NCI-H2227 (cell line): ENCODE results near the gene PTPA.
"Not testable (repeated sequence)": the region's sequence is repeated elsewhere in the genome, so short reads cannot be mapped to it uniquely, and the experiment has no call there.

Experiments used
- DNase-seq: peaks from one replicate; lab custom pipeline; 2025; ENCODE audit not compliant: unreplicated experiment; lab: John Stamatoyannopoulos, UW

Gene PTPA

DNA sequence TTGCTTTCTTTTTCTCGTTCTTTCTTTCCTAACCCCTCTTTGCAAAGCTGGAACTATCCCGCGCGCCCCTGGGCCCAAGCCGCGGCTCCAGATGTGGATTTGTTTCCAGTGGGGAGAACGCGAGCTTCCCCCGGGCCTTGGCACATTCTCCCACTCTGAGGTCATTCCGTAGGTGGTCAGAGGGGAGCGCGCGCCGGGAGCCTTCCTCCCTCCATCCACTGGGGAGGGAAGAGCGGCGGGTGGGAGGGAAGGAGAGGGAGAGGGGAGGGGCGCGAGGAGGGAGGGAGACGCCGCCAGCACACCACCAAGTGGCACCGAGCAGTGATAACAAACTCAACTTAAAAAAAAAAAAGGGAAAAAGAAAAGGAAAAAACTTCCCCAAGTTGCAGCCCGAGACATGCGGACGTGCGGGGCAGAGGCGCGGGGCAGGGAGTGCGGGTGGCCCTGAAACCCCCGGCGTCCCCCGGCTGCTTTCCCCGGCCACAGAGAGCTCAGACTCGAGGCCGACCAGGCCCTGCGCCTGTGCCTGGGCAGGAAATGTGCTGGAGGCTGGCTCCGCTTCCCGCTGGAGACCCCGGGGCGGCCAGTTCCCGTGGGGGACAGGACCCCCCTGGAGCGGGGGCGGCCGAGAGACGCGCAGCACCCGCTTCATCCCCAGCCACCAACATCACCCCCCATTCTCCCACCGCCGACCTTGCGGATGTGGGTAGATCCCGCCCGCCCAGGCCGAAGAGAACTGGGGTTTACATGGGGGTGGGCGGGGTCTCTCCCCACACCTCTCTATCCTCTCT, 63.7 kb downstream of the PTPA start:
- DNase-seq: peak; percentile 46

DNA sequence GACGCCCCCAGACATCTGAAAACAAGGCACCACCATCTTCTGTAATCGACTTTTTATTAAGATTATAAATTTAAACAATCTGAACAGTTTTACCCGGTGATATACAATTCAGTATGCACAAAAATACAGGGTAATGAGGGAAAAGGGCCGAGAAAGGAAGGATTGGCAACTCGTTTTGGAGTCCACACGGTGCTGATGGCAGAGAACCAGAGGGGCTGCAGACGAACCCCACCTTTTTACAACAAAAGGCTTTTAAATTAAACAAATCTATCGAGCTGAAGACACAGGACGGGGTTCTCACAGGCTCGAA, 64.3 kb downstream of the PTPA start:
- no peak for DNase-seq

DNA sequence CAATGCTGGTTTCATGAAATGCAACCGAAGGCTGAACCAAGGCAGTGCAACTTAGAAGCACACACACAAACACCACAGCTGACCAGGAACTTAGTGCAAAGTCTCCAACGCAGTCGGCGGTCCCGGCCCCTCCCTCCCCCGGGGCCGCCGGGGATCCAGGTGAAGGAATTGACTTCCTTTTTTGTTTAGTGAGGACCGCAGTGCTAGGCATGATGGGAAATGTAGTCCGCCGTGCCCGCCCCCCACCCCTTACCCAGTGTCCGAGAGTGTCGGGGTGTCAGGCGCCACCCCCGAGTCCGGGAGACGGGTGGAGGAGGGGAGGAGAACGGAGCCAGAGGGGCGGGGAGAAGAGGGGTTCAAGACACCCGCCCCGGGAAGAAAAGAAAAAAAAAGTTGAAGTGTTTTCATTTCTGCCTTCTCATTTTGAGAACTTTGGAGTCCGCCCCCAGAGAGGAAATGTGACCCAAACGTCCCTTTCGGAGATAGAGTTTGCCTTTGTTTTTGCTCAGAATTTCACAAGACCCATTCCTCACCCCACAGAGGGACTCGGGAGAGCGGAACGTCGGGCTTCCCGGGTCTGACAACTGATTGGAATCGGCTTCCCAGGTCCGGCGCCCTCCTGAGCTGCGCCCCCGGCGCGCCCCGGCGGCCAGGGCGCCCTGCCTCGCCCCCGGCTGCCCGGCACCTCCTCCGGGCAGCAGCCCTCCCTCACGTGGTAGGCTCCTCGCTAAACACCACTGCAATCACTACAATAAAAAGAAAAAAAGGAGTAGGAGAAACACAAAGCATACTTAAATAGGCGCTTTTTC, 64.8 kb downstream of the PTPA start:
- DNase-seq: peak; percentile 55

DNA sequence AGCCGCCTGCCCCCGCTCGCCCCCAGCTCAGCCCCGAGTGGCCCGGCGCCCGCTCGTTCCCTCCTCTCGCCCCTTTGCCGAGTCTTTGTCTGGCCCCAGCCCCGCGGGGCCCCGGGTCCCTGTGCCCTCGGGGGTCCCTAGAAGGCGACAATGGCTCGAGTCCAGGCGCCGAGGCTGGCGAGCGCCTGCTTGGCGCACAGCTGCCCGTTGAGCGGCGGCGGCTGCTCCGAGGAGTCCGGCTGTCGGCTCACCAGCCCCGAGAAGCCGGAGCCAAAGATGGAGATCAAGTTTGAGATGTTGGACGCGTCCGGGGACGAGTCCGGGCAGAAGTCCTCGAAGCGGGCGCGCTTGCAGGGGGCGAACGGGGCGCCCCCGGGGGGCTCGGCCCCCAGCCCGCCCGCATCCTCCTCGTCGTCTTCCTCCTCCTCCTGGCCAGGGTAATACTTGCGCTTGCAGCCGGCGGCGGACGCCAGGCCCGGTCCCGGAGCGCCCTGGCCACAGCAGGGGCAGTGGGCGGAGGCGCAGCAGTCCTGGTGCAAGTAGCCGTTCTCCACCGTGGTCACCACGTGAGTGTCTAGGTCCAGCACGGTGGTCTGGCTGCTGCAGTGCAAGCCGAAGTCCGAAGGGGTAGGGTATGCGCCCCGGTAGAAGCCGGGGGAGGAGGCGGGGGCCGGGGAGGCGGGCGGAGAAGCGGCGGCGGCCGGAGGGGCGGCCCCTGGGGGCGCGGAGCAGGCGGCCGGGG, 65.7 kb downstream of the PTPA start:
- peak; percentile 21 for DNase-seq

DNA sequence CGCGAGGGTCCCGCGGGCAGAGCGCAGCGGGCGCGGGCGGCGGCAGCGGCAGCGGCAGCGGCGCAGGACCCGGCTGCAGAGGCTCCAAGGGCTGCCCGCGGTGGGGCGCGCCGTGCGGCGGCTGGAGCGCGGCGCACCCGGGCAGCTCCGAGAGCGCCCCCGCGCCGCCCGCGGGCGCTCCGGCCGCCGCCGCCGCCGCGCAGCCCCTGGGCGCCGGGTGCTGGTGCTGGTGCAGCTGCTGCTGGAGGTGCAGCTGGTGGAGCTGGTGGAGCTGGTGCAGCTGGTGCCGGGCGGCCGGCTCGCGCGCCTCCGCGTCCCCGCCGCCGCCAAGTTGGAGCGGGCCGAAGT, 66.2 kb downstream of the PTPA start:
- DNase-seq: no peak

DNA sequence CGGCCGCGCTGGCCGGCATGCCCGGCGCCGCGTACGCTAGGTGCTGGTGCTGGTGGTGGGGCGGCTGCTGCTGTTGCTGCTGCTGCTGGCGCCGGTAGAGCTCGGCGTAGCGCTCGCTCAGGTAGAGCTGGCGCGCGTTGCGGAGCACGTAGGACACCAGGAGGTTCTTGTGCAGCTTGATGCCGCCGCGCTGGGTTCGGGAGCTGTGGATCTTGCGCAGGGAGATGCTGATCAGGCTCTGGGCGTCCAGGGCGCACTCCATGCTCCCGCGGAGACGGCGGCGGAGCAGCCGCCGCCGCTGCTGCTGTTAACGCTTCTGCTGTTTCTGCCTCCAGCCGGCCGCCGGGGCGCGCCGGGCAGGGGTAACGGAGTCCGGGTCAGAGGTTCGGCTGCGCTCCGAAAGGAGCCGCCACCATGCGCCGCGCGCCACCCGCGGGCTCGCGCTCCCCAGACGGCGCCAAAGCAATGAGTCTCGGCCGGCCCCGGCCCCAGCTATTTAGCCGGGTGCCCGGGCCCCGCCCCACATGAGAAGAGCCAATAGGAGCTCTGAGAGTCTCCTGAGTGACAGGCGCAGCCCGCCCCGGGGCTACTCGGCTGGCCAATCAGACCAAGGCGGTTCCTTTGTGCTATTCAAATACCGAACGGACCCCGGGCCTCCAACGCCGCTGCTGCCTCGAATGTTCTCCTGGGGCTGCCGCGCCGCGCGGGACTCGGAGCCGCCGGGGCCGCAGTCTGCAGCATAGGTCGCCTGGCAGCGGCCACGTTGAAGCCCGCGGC, 66.8 kb downstream of the PTPA start, which contains the start of gene IER5L:
TSS of gene IER5L (minus strand) at position 471 of the 777 bp plus-strand sequence. CDS start at position 262, 209 bp downstream.
- DNase-seq: peak; percentile 94

DNA sequence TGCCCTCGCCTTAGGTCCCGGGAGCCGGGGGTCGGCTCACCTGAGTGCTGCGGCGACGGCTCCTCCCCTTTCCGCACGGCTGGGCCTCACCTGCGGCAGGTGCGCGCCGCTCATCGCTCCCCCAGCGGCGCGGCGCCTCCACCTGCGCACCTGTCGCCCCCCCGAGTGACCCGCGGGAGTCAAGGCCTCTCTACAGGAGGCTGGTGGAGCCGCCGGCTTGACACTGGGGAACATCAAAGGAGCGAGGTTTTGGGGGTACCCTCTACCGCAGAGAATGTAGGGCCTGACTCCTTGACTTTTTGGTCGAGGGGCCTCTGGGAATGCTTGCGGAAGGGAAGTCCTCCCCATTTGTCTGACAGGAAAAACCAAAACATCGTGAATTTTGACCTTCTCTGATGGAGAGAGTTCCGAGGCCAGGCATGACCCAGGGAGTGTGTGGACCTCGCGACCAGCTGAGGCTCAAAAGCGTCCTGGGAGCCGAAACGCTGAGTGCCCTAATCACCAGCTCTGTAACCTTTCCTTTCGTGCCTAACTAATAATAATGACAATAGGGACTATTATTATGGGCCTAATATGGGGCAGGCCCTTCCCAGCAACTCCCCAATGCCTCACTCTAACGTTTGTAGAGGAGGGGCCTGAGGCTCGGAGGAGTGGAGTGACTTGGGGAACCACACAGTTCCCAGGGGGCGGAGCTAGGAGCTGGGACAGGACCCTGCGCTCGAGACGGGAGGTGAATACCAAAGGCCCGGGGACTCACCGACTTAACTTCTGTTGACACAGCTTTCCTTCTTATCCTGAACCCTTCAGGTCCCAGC, 67.6 kb downstream of the PTPA start:
- no peak for DNase-seq

DNA sequence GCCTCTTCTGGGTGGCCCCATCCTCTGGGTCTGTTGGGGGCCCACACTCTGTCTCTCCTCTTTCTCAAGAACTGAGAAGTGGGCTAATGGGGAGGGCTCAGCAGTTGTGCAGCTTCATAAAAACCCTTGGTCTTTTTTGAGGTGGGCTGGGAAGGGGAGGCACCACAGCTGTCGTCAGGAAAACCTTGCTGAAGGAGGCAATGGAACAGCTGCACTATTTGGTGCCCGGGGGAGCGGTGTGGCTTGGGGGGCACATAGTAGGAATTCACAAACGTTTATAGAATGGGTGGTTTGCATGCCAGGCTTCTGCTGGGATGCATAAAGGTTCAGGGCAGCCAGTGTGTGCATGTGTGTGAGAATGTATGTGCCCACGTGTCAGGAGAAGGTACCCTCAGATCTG, 70.0 kb downstream of the PTPA start:
- DNase-seq: no peak

DNA sequence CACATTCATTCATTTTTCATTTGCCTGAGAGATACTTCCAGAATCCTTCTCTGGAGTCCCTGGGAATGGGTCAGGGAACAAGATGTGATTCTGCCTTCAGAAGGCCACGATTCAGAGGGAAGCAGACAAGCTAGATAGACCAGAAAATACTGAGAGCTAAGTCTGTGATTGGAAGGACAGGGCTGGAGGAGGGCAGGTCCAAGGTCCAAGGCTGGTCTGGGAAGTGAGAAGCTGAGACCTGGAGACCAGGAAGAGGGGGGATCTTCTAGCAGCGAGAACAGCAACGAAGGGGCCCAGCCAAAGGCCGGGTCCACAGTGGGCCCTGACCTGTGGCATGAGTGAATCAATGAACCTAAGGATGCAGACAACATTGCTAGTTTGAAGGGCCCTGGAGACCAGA, 70.9 kb downstream of the PTPA start:
- no peak for DNase-seq

DNA sequence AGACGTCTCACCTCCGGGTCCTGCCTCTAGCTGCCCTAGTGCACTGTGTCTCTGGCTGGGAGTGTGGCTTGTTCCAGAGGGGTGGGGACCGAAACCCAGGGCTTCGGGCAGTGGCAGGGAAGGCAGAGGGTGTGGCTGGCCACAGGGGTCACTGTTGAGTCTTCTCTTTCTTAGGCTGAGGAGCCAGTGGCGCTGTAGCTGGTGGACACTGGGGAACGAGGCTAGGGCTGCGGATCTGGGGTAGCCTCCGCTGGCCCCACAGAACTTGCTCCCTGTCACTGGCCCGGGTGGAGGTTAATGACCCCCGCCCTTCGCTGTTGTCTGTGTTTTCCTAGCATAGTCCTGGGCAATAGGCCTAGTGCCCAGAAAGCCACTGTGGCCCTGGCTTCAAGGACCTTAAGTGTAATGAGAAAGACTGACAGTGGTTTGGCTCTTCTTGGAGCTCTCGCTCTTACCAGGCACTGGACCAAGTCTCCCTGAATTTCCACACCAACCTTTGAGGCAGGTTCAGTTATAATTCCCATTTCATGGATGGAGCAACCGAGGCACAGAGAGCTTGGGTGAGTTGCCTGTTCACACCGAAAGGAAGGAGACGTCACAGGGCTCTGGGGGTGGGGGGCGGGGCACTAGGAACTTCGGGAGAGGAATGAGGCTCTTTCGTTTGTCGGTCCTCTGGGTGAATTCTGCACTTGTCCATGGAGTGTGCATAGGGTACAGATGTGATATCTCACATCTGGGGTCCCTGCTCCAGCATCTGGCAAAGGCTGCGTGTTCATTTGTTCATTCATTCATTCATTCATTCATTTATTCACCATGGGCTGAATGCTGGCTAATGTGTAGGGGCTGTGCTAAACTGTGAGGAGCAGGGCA, 71.6 kb downstream of the PTPA start:
- DNase-seq: no peak

DNA sequence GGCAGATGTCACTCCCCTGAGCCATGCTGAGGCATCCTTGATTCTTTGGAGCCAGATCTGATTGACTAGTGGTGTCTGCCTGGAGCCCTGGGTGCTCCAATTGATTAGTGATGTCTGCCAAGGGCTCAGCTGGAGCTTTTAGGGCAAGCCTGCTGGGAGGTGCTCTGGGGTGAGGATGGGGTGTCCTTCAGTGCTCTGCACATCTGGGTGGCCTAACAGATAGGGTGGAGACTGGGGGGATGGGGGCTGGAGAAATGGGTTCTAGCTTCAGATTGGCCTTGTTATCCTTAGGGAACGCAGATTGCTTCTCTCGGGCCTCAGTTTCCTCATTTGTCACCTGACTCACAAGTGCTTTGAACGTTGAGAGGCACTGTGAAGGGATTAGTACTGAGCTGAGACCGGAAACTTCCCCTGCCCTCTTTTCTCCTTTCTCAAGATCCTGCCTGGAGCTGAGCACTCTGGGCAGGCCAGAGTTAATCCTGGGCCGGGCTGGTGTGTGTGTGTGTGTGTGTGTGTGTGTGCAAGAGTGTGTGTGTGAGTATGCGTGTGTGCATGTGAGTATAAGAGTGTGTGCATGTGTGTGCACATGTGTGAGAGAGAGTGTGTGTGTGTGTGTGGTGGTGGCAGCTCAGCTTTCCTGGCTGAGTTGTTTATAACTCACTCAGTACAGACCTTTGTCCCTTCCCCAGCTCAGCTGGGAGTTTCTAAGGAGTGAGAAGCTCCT, 72.4 kb downstream of the PTPA start:
- DNase-seq: peak; percentile 35

DNA sequence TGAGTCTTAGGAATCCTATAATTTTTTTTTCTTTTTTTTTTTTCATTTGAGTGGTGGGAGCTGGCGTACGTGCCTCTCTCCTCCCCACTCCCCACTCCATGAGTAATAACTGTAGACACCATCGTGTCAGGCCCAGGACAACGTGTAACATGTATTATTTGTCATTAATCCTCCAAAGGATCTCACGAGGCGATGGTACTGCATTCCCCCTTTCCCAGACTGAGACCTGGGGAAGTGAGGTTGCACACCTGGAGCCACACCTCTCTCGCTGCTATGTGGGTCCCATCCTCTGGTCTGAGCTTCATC, 73.0 kb downstream of the PTPA start:
- no peak for DNase-seq

DNA sequence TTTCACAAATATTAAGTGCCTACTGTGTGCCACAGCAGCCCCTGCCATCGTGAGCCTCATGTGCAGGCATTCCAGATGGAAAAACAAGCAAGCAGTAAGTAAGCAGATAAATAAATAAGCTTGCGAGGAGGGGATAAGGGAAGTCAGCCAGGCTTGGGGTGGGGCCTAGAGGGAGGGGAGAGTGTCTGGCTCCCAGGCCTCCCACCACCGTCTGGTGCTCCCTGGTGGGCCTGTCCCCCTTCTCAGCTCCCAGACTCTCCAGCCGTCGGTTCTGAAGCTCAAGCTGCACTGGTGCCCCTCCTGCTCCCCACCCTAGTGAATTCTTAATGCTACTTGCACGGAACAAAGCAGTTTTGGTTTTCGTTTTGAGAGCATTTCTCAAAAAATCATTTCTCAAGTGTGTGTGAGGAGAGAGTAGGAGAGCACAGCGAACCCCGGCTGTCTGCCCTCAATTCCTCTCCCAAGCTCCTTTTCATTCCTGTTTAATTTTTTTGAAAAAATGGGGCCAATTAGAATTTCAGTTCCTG, 73.4 kb downstream of the PTPA start:
- no peak for DNase-seq

DNA sequence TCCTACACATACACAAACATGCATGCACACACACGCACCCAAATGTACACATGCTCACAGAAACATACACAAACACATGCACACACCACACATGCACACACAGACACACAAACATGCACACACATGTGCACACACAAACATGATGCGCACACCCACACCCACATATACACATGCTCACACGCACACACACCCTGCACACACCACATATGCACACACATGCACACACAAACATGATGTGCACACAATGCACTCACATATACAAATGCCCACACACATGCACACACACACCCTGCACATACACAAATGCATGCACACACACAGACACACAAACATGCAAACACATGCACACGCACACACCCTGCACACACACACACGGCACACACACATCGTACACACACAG, 74.2 kb downstream of the PTPA start:
- no peak for DNase-seq

DNA sequence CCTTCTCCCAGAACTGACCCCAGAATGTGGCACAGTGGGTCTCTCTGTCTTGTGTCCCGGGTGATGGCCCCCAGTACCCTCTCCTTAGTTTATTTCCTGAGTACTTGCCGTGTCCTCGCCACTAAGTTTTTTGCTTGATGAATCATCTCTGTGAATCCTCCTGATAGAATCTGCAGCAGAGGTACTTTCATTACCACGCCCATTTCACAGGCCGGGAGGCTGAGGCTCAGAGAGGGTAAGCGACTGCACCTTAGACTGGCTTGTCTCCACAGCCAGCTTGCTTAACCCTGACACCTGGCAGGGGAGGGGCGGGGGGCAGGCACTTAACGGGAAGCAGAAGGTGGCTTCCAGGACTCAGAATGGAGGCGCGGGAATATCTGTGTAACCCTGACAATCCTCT, 74.8 kb downstream of the PTPA start:
- no peak for DNase-seq

DNA sequence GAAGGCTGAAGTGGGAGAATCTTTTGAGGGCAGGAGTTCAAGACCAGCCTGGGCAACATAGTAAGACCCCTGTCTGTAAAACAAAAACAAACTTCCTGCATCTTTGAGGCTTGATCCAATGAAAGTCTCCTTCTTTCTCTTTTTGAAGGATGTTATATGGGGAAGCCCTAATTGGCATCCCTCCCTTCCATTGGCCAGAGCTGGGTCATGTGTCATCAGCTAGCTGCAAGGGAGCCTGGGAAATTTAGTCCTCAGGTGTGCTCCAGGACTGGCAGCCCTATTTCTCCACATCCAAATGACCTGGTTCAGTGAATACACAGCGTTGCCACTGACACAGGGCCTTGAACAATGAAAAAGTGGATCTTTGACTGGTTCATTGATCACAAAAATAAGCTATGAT, 75.8 kb downstream of the PTPA start:
- no peak for DNase-seq

DNA sequence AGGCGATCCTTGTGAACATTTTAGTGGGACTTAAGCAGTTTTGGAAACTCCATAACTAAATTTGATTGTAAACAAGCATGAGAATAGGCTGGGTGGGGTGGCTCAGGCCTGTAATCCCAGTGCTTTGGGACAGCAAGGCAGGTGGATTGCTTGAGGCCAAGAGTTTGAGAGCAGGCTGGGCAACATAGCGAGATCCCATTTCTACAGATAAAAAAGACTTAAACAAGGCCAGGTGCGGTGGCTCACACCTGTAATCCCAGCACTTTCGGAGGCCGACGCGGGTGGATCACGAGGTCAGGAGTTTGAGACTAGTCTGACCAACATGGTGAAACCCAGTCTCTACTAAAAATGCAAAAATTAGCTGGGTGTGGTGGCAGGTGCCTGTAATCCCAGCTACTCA, 78.8 kb downstream of the PTPA start:
- not testable (repeated sequence) for DNase-seq

DNA sequence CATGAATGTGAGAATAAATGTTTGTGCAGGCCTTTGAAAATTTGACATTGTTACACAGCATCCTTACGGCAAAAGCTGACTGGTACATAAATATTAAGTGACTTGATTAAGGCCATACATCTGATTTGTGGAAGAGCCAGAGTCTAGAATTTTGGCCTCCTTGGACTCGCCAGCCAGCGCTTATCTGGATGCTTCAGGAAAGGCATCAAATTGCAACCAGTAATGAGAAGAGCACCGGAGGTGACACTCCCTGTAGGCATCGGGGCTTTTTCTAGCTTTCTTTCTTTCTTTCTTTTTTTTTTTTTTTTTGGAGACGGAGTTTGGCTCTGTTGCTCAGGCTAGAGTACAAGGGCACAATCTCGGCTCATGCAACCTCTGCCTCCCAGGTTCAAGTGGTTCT, 80.0 kb downstream of the PTPA start:
- no peak for DNase-seq

DNA sequence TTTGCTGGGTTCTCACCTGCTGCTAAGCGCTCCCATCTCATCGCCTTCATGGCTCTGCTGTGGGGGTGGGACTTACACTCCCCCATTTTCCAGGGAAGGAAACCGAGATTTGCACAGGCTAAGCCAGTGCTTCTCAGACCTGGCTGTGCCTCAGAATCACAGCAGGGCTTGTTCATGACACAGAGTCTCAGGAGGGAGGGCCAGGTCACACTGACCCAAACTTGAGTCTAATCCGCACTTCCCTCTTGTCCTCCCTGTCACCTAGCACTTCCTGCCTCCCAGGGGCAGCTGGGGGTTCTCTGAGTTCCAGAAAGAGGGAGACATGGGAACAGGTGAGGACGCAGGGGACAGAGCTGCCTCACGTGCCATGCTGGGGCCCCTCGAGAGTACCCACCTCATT, 82.4 kb downstream of the PTPA start:
- DNase-seq: no peak
